NCI-H187 (cell line): ENCODE results near the gene PNMA8C.
A peak's percentile ranks its signal among the peaks of the same experiment; 100 is the strongest.

Experiments
- DNase-seq, 2 experiments: peaks; one replicate each; lab custom pipeline; 2025; lab: John Stamatoyannopoulos, UW

Gene PNMA8C

GRCh38 chr19:46428239-46429135, at the start of gene PNMA8C:
Gene PNMA8C, minus strand, starts transcription at chr19:46428936. Its CDS starts 577 bp downstream, at chr19:46428359.
- no peak for DNase-seq

- DNase-seq, result no peak
These were observed 47.2 kb upstream of the PNMA8C start for GRCh38 chr19:46475986-46476385.

- no peak for DNase-seq
These were observed 45.5 kb upstream of the PNMA8C start for GRCh38 chr19:46474211-46474610.

- no peak for DNase-seq
These were observed 43.9 kb upstream of the PNMA8C start for GRCh38 chr19:46472592-46472991.

GRCh38 chr19:46471811-46472543, 43.2 kb upstream of the PNMA8C start:
- DNase-seq, result no peak

- DNase-seq, result peak; percentile 42 to 88
These were observed 42.5 kb upstream of the PNMA8C start, which contains the start of gene PNMA8A for GRCh38 chr19:46471116-46471733. Gene PNMA8A, minus strand, starts transcription at chr19:46471563. Its CDS starts 528 bp downstream, at chr19:46471035.

GRCh38 chr19:46470376-46470775, 41.6 kb upstream of the PNMA8C start:
- no peak for DNase-seq

- no peak for DNase-seq
These were observed 40.9 kb upstream of the PNMA8C start for GRCh38 chr19:46469541-46470185.

- DNase-seq, result no peak
These were observed 37.9 kb upstream of the PNMA8C start for GRCh38 chr19:46466536-46467196.

- DNase-seq, result no peak
These were observed 34.8 kb upstream of the PNMA8C start for GRCh38 chr19:46463516-46463915.

GRCh38 chr19:46461537-46461936, 32.8 kb upstream of the PNMA8C start:
- no peak for DNase-seq

GRCh38 chr19:46460981-46461380, 32.2 kb upstream of the PNMA8C start:
- no peak for DNase-seq

GRCh38 chr19:46460055-46460454, 31.3 kb upstream of the PNMA8C start:
- DNase-seq, result no peak

GRCh38 chr19:46456930-46457329, 28.2 kb upstream of the PNMA8C start:
- DNase-seq, result no peak

- no peak for DNase-seq
These were observed 25.5 kb upstream of the PNMA8C start for GRCh38 chr19:46454244-46454643.

- no peak for DNase-seq
These were observed 24.9 kb upstream of the PNMA8C start for GRCh38 chr19:46453661-46454060.

GRCh38 chr19:46452186-46452585, 23.4 kb upstream of the PNMA8C start:
- no peak for DNase-seq

GRCh38 chr19:46451352-46451751, 22.6 kb upstream of the PNMA8C start:
- DNase-seq, result no peak

- no peak for DNase-seq
These were observed 22.0 kb upstream of the PNMA8C start for GRCh38 chr19:46450737-46451136.

- no peak for DNase-seq
These were observed 20.5 kb upstream of the PNMA8C start for GRCh38 chr19:46449228-46449627.

GRCh38 chr19:46448601-46449000, 19.9 kb upstream of the PNMA8C start:
- no peak for DNase-seq
